HL-60 (cell line): ENCODE data around the gene GRXCR1.

Experiments
- GABPA ChIP-seq: IDR thresholded peaks from 2 replicates; pipeline ENCODE4 v1.6.1; 2012; ENCODE audit warnings: low read depth
- POLR2AphosphoS5 ChIP-seq: IDR thresholded peaks from 2 replicates; pipeline ENCODE4 v1.6.1; 2012; ENCODE audit warnings: low read depth

GRCh38 chr4:42925921-42926320 is 33.4 kb downstream of the GRXCR1 start:
- TF ChIP-seq GABPA (no peak), POLR2AphosphoS5 (no peak)
